Endothelial cell (in vitro differentiated cells): ENCODE measurements around the gene C19orf85. TPM values are rescaled to one million over a fixed set of nuclear protein-coding genes. Genes with fewer than 3 reads are reported as not detected.

Experiments
- DNase-seq: peaks from one replicate; pipeline ENCODE4 v3.0.0; 2021; ENCODE audit warnings: low spot score
- H3K27ac Mint-ChIP-seq: one replicate; pipeline ENCODE4 v1.8.0; 2021; ENCODE audit warnings: mixed read lengths, inconsistent platforms; ENCODE audit not compliant: unreplicated experiment
- H3K27me3 Mint-ChIP-seq: one replicate; pipeline ENCODE4 v1.8.0; 2021; ENCODE audit warnings: mild to moderate bottlenecking, moderate library complexity, mixed read lengths, inconsistent platforms; ENCODE audit not compliant: unreplicated experiment
- H3K36me3 Mint-ChIP-seq: one replicate; pipeline ENCODE4 v1.8.0; 2021; ENCODE audit warnings: mild to moderate bottlenecking, low read depth, mixed read lengths, inconsistent platforms; ENCODE audit not compliant: unreplicated experiment
- H3K4me1 Mint-ChIP-seq: one replicate; pipeline ENCODE4 v1.8.0; 2021; ENCODE audit warnings: mild to moderate bottlenecking, mixed read lengths, inconsistent platforms; ENCODE audit not compliant: unreplicated experiment
- H3K4me3 Mint-ChIP-seq: one replicate; pipeline ENCODE4 v1.8.0; 2021; ENCODE audit warnings: mild to moderate bottlenecking, mixed read lengths, inconsistent platforms; ENCODE audit not compliant: unreplicated experiment
- H3K9me3 Mint-ChIP-seq: one replicate; pipeline ENCODE4 v1.8.0; 2021; ENCODE audit warnings: mixed read lengths, inconsistent platforms; ENCODE audit not compliant: unreplicated experiment
- total RNA-seq: library from RNA; stranded (reverse); fragmentation: NEBNext Ultra II Directional; extraction: Animal tissue kit (Norgen Biotek cat#: 25700); gene quantifications from one replicate; pipeline ENCODE4 v1.2.1, GENCODE V29; 2021; ENCODE audit not compliant: unreplicated experiment
- TF ChIP-seq, protein P1 (sequence below): fragments of 200-600 bp; sonication (generic); IDR thresholded peaks from one replicate; pipeline ENCODE4 v1.5.0; 2021; ENCODE audit warnings: antibody characterized with exemption; ENCODE audit not compliant: unreplicated experiment

Gene C19orf85
- total RNA-seq, 1 donor from 2014 or later: not detected

DNA sequence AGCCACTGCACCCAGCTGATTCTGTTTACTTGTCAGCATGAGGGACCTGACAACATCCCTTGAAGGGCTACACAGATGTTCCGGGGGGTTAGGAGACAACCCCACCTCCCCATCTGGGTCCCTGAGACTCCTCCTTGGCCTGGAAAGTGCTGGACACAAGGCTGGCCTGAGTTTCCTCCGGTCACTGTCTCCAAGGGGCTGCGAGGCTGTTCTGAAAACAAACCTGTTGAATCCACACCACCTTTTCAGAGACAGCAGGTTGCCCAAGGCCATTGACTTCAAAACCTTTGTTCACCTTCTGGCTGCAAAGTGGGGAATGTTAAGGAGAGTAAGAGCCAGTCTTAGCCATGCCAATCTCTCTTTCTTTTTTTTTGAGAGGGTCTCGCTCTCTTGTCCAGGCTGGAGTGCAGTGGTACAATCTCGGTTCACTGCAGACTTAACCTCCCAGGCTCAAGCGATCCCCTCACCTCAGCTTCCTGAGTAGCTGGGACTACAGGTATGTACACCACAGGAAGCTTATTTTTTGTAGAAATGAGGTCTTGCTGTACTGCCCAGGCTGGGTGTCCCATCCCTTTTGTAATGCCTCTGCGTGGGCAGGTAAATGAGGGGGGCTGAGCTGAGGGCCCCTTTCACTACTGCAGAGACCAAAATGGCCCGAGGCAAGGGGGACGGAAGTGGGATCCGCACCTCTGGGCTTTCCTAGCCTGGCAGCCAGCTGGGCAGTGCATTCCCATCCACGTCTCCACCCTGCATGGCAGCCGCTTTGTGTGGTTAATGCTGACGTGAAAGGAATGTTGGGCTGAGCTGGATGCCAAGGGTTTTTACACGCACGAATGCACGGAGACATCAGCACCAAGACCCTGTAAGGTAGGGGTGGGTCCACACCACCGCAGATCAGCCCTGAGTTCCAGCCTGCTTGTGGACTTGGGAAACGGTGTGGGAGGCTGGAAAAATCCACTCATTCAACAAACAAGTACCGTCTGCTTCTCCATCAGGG, 10.0 kb upstream of the C19orf85 start:
- Mint-ChIP-seq H3K27me3 (peaks cover 22% of the 10 kb centered on the region), H3K9me3 (no peaks in the 10 kb centered on the region), H3K4me1 (peaks cover 11% of the 10 kb centered on the region), H3K36me3 (peaks cover 12% of the 10 kb centered on the region), H3K27ac (no peak overlapping the region), H3K4me3 (no peak overlapping the region)
- TF ChIP-seq, protein P1, sequence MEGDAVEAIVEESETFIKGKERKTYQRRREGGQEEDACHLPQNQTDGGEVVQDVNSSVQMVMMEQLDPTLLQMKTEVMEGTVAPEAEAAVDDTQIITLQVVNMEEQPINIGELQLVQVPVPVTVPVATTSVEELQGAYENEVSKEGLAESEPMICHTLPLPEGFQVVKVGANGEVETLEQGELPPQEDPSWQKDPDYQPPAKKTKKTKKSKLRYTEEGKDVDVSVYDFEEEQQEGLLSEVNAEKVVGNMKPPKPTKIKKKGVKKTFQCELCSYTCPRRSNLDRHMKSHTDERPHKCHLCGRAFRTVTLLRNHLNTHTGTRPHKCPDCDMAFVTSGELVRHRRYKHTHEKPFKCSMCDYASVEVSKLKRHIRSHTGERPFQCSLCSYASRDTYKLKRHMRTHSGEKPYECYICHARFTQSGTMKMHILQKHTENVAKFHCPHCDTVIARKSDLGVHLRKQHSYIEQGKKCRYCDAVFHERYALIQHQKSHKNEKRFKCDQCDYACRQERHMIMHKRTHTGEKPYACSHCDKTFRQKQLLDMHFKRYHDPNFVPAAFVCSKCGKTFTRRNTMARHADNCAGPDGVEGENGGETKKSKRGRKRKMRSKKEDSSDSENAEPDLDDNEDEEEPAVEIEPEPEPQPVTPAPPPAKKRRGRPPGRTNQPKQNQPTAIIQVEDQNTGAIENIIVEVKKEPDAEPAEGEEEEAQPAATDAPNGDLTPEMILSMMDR: no peak
- no peak for DNase-seq

DNA sequence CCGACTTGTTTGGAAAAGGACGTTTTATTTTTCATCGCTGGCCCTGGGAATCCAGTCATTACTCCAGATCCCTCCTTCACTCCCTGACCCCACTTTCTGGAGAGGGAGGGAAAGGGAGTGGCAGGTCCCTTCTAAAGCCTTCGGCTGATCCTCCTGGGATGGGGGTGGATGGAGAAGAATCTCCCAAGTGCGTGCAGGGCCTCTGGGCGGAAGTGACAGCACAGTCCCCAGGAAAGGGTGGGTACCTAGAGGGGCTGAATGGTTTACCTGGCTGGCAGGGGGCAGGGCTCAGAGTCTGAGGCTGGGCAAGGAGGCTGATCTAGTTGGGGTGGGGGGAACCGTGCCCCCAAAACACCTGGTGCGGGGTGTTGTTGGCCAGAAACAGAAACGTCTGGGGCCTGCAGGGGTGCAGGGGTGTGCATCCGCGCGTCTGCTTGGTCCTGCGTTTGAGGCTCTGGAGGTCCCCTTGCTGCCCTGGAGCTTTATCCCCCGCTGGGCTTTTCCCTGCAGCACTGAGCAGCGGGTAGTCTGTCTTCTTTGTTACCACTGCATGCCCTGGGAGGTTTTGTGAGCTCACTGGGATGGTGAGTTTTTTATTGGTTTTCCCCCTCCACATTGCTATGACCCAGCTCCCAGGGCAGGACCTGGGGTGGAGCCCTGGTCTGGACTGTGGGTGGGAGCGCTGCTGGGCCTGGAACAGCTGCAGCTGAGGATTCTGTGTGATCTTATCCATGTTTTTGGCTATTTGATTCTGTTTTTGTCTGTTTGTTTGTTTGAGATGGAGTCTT, 8.9 kb upstream of the C19orf85 start:
- no peak for DNase-seq
- H3K4me3 Mint-ChIP-seq: no peak overlapping the region
- TF ChIP-seq, protein P1: no peak
- no peaks in the 10 kb centered on the region for H3K9me3 Mint-ChIP-seq
- no peak overlapping the region for H3K27ac Mint-ChIP-seq
- H3K4me1 Mint-ChIP-seq: peaks cover 8% of the 10 kb centered on the region
- peaks cover 7% of the 10 kb centered on the region for H3K36me3 Mint-ChIP-seq
- H3K27me3 Mint-ChIP-seq: peaks cover 22% of the 10 kb centered on the region

DNA sequence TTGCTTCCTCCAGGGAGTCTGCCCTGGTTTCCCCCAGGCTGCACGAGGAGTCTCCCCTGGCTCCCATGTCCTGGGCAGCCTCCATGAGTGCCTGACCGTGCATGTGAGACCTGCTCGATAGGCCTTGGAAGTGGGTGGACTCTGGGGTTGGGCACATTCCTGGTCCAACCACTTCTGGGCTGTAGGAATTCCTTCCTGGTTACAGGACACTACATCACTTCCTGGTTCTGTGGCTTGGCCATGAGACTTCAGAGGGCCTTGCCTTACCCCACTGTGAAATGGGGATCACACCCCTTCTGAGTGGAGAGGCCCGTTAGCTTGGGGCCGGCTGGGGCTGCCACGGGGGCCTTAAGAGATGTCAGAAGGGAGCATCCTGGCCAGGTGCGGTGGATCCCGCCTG, 7.9 kb upstream of the C19orf85 start:
- peaks cover 15% of the 10 kb centered on the region for H3K27me3 Mint-ChIP-seq
- no peak overlapping the region for H3K4me3 Mint-ChIP-seq
- TF ChIP-seq, protein P1: no peak
- H3K27ac Mint-ChIP-seq: no peak overlapping the region
- no peaks in the 10 kb centered on the region for H3K36me3 Mint-ChIP-seq
- H3K9me3 Mint-ChIP-seq: no peaks in the 10 kb centered on the region
- no peak for DNase-seq
- H3K4me1 Mint-ChIP-seq: no peaks in the 10 kb centered on the region

DNA sequence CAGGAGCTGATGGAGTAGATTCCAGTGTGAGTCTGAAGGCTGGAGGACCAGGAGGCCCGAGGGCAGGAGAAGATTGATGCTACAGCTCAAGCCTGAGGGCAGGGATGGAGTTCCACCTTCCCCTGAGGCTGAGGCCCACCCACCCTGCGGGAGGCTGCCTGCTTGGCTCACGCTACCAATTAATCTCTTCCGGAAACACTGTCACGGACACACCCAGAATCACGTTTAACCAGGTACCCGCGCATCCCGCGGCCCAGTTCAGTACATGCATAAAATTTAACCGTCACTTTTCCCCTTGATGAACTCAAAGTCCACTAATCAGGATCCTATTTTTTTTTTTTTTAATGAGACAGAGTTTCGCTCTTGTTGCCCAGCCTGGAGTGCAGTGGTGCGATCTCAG, 6.7 kb upstream of the C19orf85 start:
- no peak for DNase-seq
- no peak overlapping the region for H3K4me3 Mint-ChIP-seq

More for the DNA sequence above, 6.7 kb upstream of the C19orf85 start:
- no peak overlapping the region for H3K27ac Mint-ChIP-seq
- no peaks in the 10 kb centered on the region for H3K9me3 Mint-ChIP-seq
- H3K4me1 Mint-ChIP-seq: no peaks in the 10 kb centered on the region
- TF ChIP-seq, protein P1: no peak
- H3K27me3 Mint-ChIP-seq: peaks cover 18% of the 10 kb centered on the region
- H3K36me3 Mint-ChIP-seq: no peaks in the 10 kb centered on the region
